Keratinocyte (primary cell): ENCODE data around the gene CBX2. TPM values are rescaled to one million over a fixed set of nuclear protein-coding genes. Genes with fewer than 3 reads are reported as not detected.

Experiments
- DNase-seq: peaks from one replicate; pipeline ENCODE4 v3.0.0-alpha.2; 2011; ENCODE audit warnings: low read depth, missing footprints, low spot score
- FAIRE-seq: peaks from 2 replicates; lab custom pipeline; 2011; peaks lifted over from hg19 to GRCh38; lab: Jason Lieb, UNC
- H2AFZ ChIP-seq: 2 replicates; pipeline ENCODE4 v1.6.0; 2012; ENCODE audit warnings: low read length, control low read depth, inconsistent platforms; ENCODE audit not compliant: control insufficient read depth
- H3K27ac ChIP-seq: 2 replicates; pipeline ENCODE4 v1.5.1; 2011; ENCODE audit warnings: low read length; ENCODE audit not compliant: control insufficient read depth, insufficient read depth
- H3K27me3 ChIP-seq: 3 replicates; pipeline ENCODE4 v1.6.0; 2011; ENCODE audit warnings: low read length; ENCODE audit not compliant: control insufficient read depth, insufficient read depth; ENCODE audit errors: extremely low read depth
- H3K36me3 ChIP-seq, 2 experiments: 2 replicates in 1 of 2; 3 replicates in 1 of 2; pipeline ENCODE4 v1.5.1; 2011; ENCODE audit warnings: low read length in 2 of 2, mild to moderate bottlenecking in 1 of 2; ENCODE audit not compliant: control insufficient read depth in 2 of 2, insufficient read depth in 2 of 2; ENCODE audit errors: extremely low read depth in 1 of 2
- H3K4me1 ChIP-seq: 3 replicates; pipeline ENCODE4 v1.5.1; 2011; ENCODE audit warnings: low read length; ENCODE audit not compliant: control insufficient read depth, insufficient read depth; ENCODE audit errors: extremely low read depth
- H3K4me2 ChIP-seq: 3 replicates; pipeline ENCODE4 v1.6.0; 2011; ENCODE audit warnings: low read depth, low read length; ENCODE audit not compliant: control insufficient read depth, insufficient read depth; ENCODE audit errors: extremely low read depth
- H3K4me3 ChIP-seq, 3 experiments: fragments of 200-600 bp in 1 of 3; sonication (generic) in 1 of 3; 2 replicates in 2 of 3; 3 replicates in 1 of 3; pipeline ENCODE4 v1.5.1; 2011 to 2016; ENCODE audit warnings: low read length in 3 of 3, mild to moderate bottlenecking in 3 of 3, control low read depth in 2 of 3, inconsistent platforms in 1 of 3, low read depth in 1 of 3, mixed read lengths in 1 of 3, mixed run types in 1 of 3, moderate library complexity in 1 of 3; ENCODE audit not compliant: control insufficient read depth in 2 of 3, insufficient read depth in 2 of 3; ENCODE audit errors: extremely low read depth in 1 of 3
- H3K79me2 ChIP-seq: 2 replicates; pipeline ENCODE4 v1.6.0; 2012; ENCODE audit warnings: low read length; ENCODE audit not compliant: control insufficient read depth, insufficient read depth
- H3K9ac ChIP-seq: 3 replicates; pipeline ENCODE4 v1.6.0; 2011; ENCODE audit warnings: low read length; ENCODE audit not compliant: control insufficient read depth, insufficient read depth; ENCODE audit errors: extremely low read depth
- H3K9me1 ChIP-seq: 3 replicates; pipeline ENCODE4 v1.6.0; 2011; ENCODE audit warnings: low read length; ENCODE audit not compliant: control insufficient read depth, insufficient read depth; ENCODE audit errors: extremely low read depth
- H3K9me3 ChIP-seq: 2 replicates; pipeline ENCODE4 v1.5.1; 2012; ENCODE audit warnings: low read depth, low read length; ENCODE audit not compliant: control insufficient read depth
- H4K20me1 ChIP-seq: 3 replicates; pipeline ENCODE4 v1.6.0; 2011; ENCODE audit warnings: low read length; ENCODE audit not compliant: control insufficient read depth, insufficient read depth; ENCODE audit errors: extremely low read depth
- CTCF ChIP-seq, 3 experiments: IDR thresholded peaks in 1 of 3; conservative IDR thresholded peaks in 1 of 3; optimal IDR thresholded peaks in 1 of 3; 2 replicates in 2 of 3; 3 replicates in 1 of 3; pipeline versions ENCODE3 to v1.5.1; 2011; ENCODE audit warnings: low read length in 3 of 3, mild to moderate bottlenecking in 3 of 3, moderate library complexity in 2 of 3, control low read depth in 1 of 3, inconsistent platforms in 1 of 3; ENCODE audit not compliant: insufficient read depth in 2 of 3; ENCODE audit errors: extremely low read depth in 1 of 3
- EZH2 ChIP-seq: IDR thresholded peaks from one replicate; pipeline ENCODE4 v1.6.1; 2012; ENCODE audit warnings: inconsistent platforms, mild to moderate bottlenecking, low read length, moderate library complexity
- dilution Hi-C: fragments of 300-500 bp; cut with MboI; formaldehyde crosslinking; loops from one replicate; pipeline ENCODE4 v1.7.0; 2020; ENCODE audit warnings: low sequenced_read_pairs; ENCODE audit not compliant: extremely low pct_ligation_motif_present
- polyA plus RNA-seq, 5 experiments: library from polyadenylated mRNA; depleted of rRNA in 3 of 5; stranded (reverse) in 3 of 5; stranded (forward) in 1 of 5; unstranded in 1 of 5; fragments of >200 nt; gene quantifications; 1 replicate in 1 of 5; 2 replicates in 3 of 5; 3 replicates in 1 of 5; pipeline versions ENCODE4 v1.2.1 to v1.2.3, GENCODE V29; 2011 to 2012; ENCODE audit warnings: missing spikeins in 2 of 5, low read depth in 1 of 5, low replicate concordance in 1 of 5

The CBX2 gene
- polyA plus RNA-seq, 1 donor (not counting 4 experiments of a cell fraction or from before 2014, with no cell fraction given), result 1.7 TPM

- Histone ChIP-seq H3K79me2 (no peaks in the 10 kb centered on the region), H3K36me3 (no peaks in the 10 kb centered on the region), H3K27me3 (peaks cover 5% of the 10 kb centered on the region), H3K4me2 (no peak overlapping the region), H3K9me3 (no peaks in the 10 kb centered on the region), H3K4me1 (peaks cover 3% of the 10 kb centered on the region), H3K9ac (no peak overlapping the region), H3K9me1 (no peaks in the 10 kb centered on the region), H2AFZ (no peak overlapping the region), H4K20me1 (no peaks in the 10 kb centered on the region), H3K4me3 (no peak overlapping the region), H3K27ac (no peak overlapping the region)
- dilution Hi-C loops, result no loop called here
- FAIRE-seq (no peak), DNase-seq (no peak)
- TF ChIP-seq CTCF (optimal IDR thresholded peaks at IDR 0.05 in 1 of 3, IDR thresholded peaks at IDR 0.05 in 1 of 3, conservative IDR thresholded peaks at IDR 0.05 in 1 of 3; ENCODE audit: extremely low read depth in 1 of 3, insufficient read depth in 2 of 3, low read length in 3 of 3) (no peak), EZH2 (no peak)
Measured at GRCh38 chr17:79765708-79766107, 12.2 kb upstream of the CBX2 start.

GRCh38 chr17:79769570-79770506 lies 8.1 kb upstream of the CBX2 start:
- Histone ChIP-seq H3K79me2 (no peaks in the 10 kb centered on the region), H3K36me3 (no peaks in the 10 kb centered on the region), H3K27me3 (peaks cover 26% of the 10 kb centered on the region), H2AFZ (no peak overlapping the region), H3K9me3 (no peaks in the 10 kb centered on the region), H3K9ac (no peak overlapping the region), H3K9me1 (no peaks in the 10 kb centered on the region), H4K20me1 (no peaks in the 10 kb centered on the region), H3K27ac (no peak overlapping the region), H3K4me2 (no peak overlapping the region), H3K4me1 (peaks cover 3% of the 10 kb centered on the region), H3K4me3 (no peak overlapping the region)
- DNase-seq, result no peak
- no peak for FAIRE-seq
- dilution Hi-C loops, result no loop called here
- TF ChIP-seq CTCF (optimal IDR thresholded peaks at IDR 0.05 in 1 of 3, IDR thresholded peaks at IDR 0.05 in 1 of 3, conservative IDR thresholded peaks at IDR 0.05 in 1 of 3; ENCODE audit: extremely low read depth in 1 of 3, insufficient read depth in 2 of 3, low read length in 3 of 3) (no peak), EZH2 (no peak)
